G401 (cell line): ENCODE results near the gene ZNF423. TPM values are rescaled to one million over a fixed set of nuclear protein-coding genes. Genes with fewer than 3 reads are reported as not detected.

ENCODE experiments used
- DNase-seq: peaks from one replicate; pipeline ENCODE4 v3.0.0-alpha.2; 2015; ENCODE audit warnings: low spot score
- in situ Hi-C: cut with HindIII; loops from 2 replicates; pipeline ENCODE4 v1.10.0; 2016; ENCODE audit warnings: low sequenced_read_pairs, mixed read lengths
- total RNA-seq: library from RNA; depleted of rRNA; stranded (reverse); fragments of >200 nt; shearing (Covaris generic); gene quantifications from 2 replicates; pipeline ENCODE4 v1.2.3, GENCODE V29; 2014

Gene ZNF423
- total RNA-seq, 1 experiment from 2014 or later = 0.07 TPM

- DNase-seq = no peak
- in situ Hi-C loops = no loop called here
Measured at GRCh38 chr16:49800876-49801275, 55.0 kb downstream of the ZNF423 start.

- in situ Hi-C loops = no loop called here
- no peak for DNase-seq
Measured at GRCh38 chr16:49800441-49800840, 55.5 kb downstream of the ZNF423 start.

- no peak for DNase-seq
- in situ Hi-C loops = no loop called here
Measured at GRCh38 chr16:49799172-49799571, 56.7 kb downstream of the ZNF423 start.

GRCh38 chr16:49795513-49795912 lies 60.4 kb downstream of the ZNF423 start:
- in situ Hi-C loops = no loop called here
- no peak for DNase-seq

GRCh38 chr16:49793244-49793643 lies 62.7 kb downstream of the ZNF423 start:
- no peak for DNase-seq
- in situ Hi-C loops = no loop called here

GRCh38 chr16:49789616-49790015 lies 66.3 kb downstream of the ZNF423 start:
- in situ Hi-C loops = no loop called here
- no peak for DNase-seq

GRCh38 chr16:49788986-49789385 lies 66.9 kb downstream of the ZNF423 start:
- in situ Hi-C loops = no loop called here

GRCh38 chr16:49788572-49788971 lies 67.3 kb downstream of the ZNF423 start:
- in situ Hi-C loops = no loop called here
- DNase-seq = no peak

More at GRCh38 chr16:49788986-49789385, 66.9 kb downstream of the ZNF423 start:
- no peak for DNase-seq

- in situ Hi-C loops = no loop called here
- DNase-seq = no peak
Measured at GRCh38 chr16:49786926-49787557, 68.9 kb downstream of the ZNF423 start.

- in situ Hi-C loops = no loop called here
- no peak for DNase-seq
Measured at GRCh38 chr16:49785970-49786369, 69.9 kb downstream of the ZNF423 start.

GRCh38 chr16:49782405-49782804 lies 73.5 kb downstream of the ZNF423 start:
- DNase-seq = no peak
- in situ Hi-C loops = no loop called here

- in situ Hi-C loops = no loop called here
- DNase-seq = no peak
Measured at GRCh38 chr16:49781401-49781800, 74.5 kb downstream of the ZNF423 start.

GRCh38 chr16:49780433-49780832 lies 75.5 kb downstream of the ZNF423 start:
- no peak for DNase-seq
- in situ Hi-C loops = no loop called here

GRCh38 chr16:49779979-49780378 lies 75.9 kb downstream of the ZNF423 start:
- DNase-seq = no peak
- in situ Hi-C loops = no loop called here

GRCh38 chr16:49778202-49778930 lies 77.5 kb downstream of the ZNF423 start:
- no peak for DNase-seq
- in situ Hi-C loops = no loop called here

- in situ Hi-C loops = no loop called here
- DNase-seq = no peak
Measured at GRCh38 chr16:49776734-49777133, 79.2 kb downstream of the ZNF423 start.

- no peak for DNase-seq
- in situ Hi-C loops = no loop called here
Measured at GRCh38 chr16:49776085-49776595, 79.8 kb downstream of the ZNF423 start.

- no peak for DNase-seq
- in situ Hi-C loops = no loop called here
Measured at GRCh38 chr16:49775581-49775980, 80.3 kb downstream of the ZNF423 start.

GRCh38 chr16:49775018-49775417 lies 80.9 kb downstream of the ZNF423 start:
- no peak for DNase-seq
- in situ Hi-C loops = no loop called here

GRCh38 chr16:49773534-49774475 lies 82.1 kb downstream of the ZNF423 start:
- in situ Hi-C loops = no loop called here
- DNase-seq = no peak
